Muscle of back (tissue), 13 donors: ENCODE measurements around the gene TNFAIP8L2. TPM values are rescaled to one million over a fixed set of nuclear protein-coding genes. Genes with fewer than 3 reads are reported as not detected.

Source experiments
- DNase-seq, 3 donors: peaks; one replicate each; pipeline versions ENCODE4 v3.0.0 to v3.0.0-alpha.2; 2013
- long read RNA-seq, 9 donors: transcript quantifications; one replicate each; lab custom pipeline, GENCODE V29; 2026
- polyA plus RNA-seq, 10 donors: library from polyadenylated mRNA; unstranded; fragments of 120-200 nt; gene quantifications; one replicate each; pipeline ENCODE4 v1.2.1, GENCODE V29; 2013; ENCODE audit not compliant: insufficient read length in 10 of 10

The TNFAIP8L2 gene
- polyA plus RNA-seq, result 1 to 10 TPM; 1.3 to 2.7 (median 2.2) TPM
- long read RNA-seq, donor 1, result 0 reads
- long read RNA-seq, donor 2, partial matches to known transcripts, result 0 of 1 reads
- long read RNA-seq, donor 2, other reads (novel, unspliced or antisense), result 0 of 1 reads
- long read RNA-seq, donor 3, result 0 reads
- long read RNA-seq, donor 4, result 0 reads
- long read RNA-seq, donor 5, result 0 reads
- long read RNA-seq, donor 6, result 0 reads
- long read RNA-seq, donor 7, partial matches to known transcripts, result 0 of 1 reads
- long read RNA-seq, donor 7, other reads (novel, unspliced or antisense), result 0 of 1 reads
- long read RNA-seq, donor 8, result 0 reads
- long read RNA-seq, donor 9, result 0 reads

- peak in 1 of 3 donors; percentile 38 for DNase-seq
Measured at GRCh38 chr1:151156515-151156819, at the start of gene TNFAIP8L2. Gene TNFAIP8L2, plus strand, starts transcription at chr1:151156649. Its CDS starts 2,049 bp downstream, at chr1:151158698.

GRCh38 chr1:151106894-151107293 is 49.6 kb upstream of the TNFAIP8L2 start:
- DNase-seq, result no peak

- no peak for DNase-seq
Measured at GRCh38 chr1:151108331-151108730, 48.1 kb upstream of the TNFAIP8L2 start.

GRCh38 chr1:151113877-151114276 is 42.6 kb upstream of the TNFAIP8L2 start:
- no peak for DNase-seq

GRCh38 chr1:151124763-151125403 is 31.6 kb upstream of the TNFAIP8L2 start:
- no peak for DNase-seq

- no peak for DNase-seq
Measured at GRCh38 chr1:151128800-151129199, 27.6 kb upstream of the TNFAIP8L2 start.

GRCh38 chr1:151130987-151131586 is 25.4 kb upstream of the TNFAIP8L2 start:
- DNase-seq, result peak; percentile 89 to 95 (median 90)

GRCh38 chr1:151131701-151132334 is 24.6 kb upstream of the TNFAIP8L2 start:
- peak in 2 of 3 donors; percentile 42 to 83 for DNase-seq

GRCh38 chr1:151132335-151133017 is 24.0 kb upstream of the TNFAIP8L2 start:
- DNase-seq, result no peak

- peak in 1 of 3 donors; percentile 64 for DNase-seq
Measured at GRCh38 chr1:151133018-151133806, 23.2 kb upstream of the TNFAIP8L2 start.

GRCh38 chr1:151134396-151134795 is 22.1 kb upstream of the TNFAIP8L2 start:
- DNase-seq, result no peak

GRCh38 chr1:151134991-151135390 is 21.5 kb upstream of the TNFAIP8L2 start:
- no peak for DNase-seq

- DNase-seq, result no peak
Measured at GRCh38 chr1:151135433-151136385, 20.7 kb upstream of the TNFAIP8L2 start.

GRCh38 chr1:151137789-151138188 is 18.7 kb upstream of the TNFAIP8L2 start:
- DNase-seq, result no peak

- DNase-seq, result peak; percentile 53 to 81 (median 63)
Measured at GRCh38 chr1:151142411-151143056, 13.9 kb upstream of the TNFAIP8L2 start.

- DNase-seq, result peak in 2 of 3 donors; percentile 46 to 51
Measured at GRCh38 chr1:151143057-151143435, 13.4 kb upstream of the TNFAIP8L2 start.

- no peak for DNase-seq
Measured at GRCh38 chr1:151143986-151144385, 12.5 kb upstream of the TNFAIP8L2 start.

GRCh38 chr1:151144474-151145303 is 11.8 kb upstream of the TNFAIP8L2 start:
- peak in 2 of 3 donors; percentile 65 to 85 for DNase-seq
